HG03558 (cell line): ENCODE results near the gene CHM.
"Not testable (repeated sequence)": the region's sequence is repeated elsewhere in the genome, so short reads cannot be mapped to it uniquely, and the experiment has no call there.

Experiments used
- ATAC-seq: cut with Tn5 transposase; IDR thresholded peaks from one replicate; pipeline ENCODE4 v1.9.1; 2021; ENCODE audit warnings: moderate number of reproducible peaks; ENCODE audit not compliant: unreplicated experiment; ENCODE audit errors: extremely low read depth

The CHM gene, protein sequence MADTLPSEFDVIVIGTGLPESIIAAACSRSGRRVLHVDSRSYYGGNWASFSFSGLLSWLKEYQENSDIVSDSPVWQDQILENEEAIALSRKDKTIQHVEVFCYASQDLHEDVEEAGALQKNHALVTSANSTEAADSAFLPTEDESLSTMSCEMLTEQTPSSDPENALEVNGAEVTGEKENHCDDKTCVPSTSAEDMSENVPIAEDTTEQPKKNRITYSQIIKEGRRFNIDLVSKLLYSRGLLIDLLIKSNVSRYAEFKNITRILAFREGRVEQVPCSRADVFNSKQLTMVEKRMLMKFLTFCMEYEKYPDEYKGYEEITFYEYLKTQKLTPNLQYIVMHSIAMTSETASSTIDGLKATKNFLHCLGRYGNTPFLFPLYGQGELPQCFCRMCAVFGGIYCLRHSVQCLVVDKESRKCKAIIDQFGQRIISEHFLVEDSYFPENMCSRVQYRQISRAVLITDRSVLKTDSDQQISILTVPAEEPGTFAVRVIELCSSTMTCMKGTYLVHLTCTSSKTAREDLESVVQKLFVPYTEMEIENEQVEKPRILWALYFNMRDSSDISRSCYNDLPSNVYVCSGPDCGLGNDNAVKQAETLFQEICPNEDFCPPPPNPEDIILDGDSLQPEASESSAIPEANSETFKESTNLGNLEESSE

DNA sequence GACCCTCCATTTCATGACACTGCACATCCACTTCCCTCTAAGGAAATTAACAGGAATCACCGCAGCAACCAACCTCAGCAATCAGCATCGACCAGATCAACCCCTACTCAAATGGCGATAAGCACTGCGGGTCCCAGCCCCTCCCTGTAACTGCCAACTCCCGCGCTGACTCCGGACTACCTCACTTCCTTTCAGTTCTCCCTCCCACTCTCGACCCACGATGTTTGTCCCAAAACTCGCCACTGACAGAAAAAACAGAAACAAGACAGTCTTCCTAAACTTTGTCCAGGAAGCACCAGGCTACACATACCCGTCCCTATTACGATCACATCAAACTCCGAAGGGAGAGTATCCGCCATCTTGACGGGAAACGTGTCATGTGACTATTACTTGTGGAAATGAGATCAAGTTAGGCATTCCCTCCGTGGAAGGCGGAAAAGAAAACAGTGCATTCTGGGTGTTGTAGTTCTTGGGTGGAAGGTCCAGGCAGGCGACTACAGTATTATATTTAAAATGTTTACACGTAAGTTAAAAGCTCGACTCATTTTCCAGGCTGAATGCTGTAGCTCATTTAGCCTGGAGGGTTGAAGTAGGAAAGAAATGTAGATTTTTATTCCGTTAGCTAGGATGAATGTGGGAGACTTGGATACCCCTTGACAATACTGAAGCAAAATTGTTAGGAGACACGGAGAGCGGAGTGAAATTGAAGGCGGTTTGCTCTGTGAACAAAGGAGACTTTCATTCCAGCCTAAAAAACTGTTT is at the start of gene CHM:
Gene CHM (minus strand): TSS at position 385 of the 762 bp plus-strand sequence. CDS start 26 bp downstream, at position 359.
- peak; percentile 97 for ATAC-seq

DNA sequence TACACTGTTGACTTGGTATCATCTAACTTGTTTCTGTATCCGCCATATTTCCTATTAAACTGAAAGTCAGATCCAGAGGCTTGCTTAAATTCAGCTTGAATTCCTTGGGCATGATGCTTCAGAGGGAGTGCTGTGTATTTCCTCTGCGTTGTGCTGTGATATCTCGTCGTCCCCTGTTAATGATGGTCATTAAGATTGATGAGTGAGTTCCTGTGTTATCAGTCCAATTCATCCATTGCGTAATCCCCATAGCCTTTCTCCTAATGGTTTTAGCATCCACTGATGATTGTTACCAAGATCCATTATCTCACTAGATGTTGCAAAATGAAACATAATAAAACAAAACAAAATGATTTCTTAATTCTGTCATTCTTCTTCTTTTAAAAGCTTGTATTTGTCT is 31.3 kb upstream of the CHM start:
- no peak for ATAC-seq

DNA sequence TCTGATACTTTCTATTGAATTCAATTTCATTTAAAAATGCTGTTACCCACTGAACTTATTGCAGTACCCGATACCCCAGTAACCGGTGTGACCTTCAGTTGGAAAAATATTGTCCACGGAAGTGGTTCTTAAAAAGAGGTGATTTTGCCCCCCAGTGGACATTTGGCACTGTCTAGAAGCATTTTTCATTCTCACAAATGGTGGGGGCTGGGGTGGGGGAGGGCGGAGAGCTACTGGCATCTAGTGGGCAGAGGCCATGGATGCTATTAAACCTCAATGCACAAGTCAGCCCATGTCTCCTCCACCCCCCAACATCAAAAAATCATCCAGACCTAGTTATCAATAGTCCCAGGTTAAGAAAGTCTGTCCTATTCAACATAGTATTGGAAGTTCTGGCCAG is 19.6 kb upstream of the CHM start:
- no peak for ATAC-seq

DNA sequence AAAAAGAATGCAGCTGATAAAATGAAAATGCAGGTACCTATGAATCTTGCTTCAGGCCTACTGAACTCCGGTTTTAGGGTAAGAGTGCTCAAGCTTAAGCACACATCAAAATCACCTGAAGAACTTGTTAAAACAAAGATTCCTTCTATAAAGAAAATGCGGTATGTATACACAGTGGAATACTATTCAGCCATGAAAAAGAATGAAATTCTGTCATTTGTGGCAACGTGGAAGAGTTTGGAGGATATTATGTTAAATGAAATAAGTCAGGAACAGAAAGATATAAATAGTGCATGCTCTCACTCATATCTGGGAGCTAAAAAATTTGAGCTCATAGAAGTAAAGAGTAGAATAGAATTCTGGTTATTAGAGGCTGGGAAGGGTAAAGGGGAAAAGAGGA is 14.0 kb upstream of the CHM start:
- no peak for ATAC-seq

DNA sequence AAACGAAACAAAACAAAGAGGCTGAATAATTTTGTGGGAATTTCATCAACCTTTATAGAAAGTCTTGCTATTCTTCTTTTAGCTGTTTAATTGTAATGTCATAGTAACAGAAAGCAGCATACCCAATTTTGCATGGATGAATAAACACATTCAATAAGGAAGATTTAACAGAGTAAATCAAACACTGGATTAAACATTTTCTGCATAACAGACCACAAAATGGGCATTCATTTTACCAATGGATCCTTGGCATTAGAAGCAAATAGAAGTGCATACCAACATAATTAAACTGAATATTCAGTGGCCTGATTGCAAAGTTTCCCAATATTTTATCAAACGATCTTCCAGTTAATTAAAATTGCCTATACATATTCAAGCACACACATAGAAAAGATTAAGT is 4.4 kb upstream of the CHM start:
- ATAC-seq = no peak

DNA sequence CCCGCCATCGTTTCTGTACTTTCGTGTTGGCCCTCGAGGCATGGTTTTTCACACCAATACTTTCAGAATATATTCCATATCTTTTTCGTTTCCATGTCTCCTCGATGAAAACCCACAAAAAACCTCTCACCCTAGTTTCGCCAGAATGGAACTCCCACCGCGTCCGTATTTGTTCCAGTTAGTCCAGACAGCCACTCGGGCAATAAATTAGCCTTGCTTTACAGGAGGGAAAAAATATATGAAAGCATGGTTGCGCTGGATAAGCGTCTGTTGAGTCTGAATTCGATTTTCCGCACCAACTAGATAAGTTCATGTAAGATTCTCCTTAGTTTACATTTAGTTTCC is 550 bp upstream of the CHM start:
- no peak for ATAC-seq

DNA sequence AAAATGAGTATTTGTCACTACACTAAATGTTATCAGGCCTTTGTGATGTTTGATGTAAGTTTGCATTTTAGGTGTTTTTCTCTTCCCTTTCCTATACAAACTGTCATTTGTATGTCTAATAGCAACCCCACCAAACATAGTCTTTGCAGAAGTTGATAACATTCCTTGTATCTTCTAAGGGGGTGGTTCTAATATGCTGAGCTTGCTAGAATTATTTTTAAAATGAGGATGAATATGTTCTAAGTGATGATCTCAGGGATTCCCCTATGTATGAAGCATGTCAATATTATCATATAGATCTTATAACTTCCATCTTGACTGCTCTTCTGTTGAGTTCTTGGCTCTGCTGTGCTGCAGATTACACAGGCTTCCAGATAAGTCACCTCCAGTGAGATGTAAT is 3.1 kb downstream of the CHM start:
- no peak for ATAC-seq

DNA sequence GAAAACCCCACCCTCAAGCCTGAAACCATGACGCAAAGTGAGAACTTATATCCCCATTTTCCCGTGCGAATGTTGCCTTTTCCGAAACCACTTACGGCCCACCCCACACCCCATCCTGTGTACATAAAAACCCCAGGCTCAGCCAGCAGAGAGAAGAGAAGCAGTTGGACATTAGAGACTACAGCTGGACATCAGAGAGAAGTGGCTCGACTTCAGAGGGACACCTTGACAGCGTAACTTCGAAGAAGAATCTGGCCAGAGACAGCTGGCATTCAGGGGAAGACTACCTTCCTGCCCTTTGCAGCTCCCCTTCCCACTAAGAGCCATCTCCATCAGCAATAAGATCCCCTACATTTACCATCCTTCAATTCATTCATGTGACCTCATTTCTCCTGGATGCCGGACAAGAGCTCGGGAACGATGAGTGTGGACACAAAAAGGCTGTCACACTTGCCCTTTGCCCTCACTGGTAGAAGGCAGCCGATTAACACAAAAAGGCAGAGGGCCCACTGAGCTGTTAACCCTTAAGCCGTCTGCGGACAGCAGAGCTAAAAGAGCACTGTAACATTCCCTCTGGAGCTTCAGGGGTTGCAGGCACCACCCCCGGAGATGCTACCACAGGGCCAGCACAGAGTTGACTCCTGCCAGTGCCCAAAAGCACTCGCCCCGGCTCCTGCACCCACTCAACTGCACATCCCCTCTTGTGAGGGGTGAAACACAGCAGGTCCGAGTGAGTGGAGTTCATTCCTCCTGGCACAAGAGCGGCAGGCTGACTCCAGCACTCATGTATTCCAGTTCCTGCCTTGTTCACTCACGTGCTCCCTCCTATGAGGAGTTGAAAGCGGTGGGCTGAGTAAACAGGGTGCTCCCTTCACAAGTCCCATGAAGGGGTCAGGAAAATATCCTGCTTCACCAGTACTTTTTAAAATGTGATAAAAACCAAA is 7.5 kb downstream of the CHM start:
- no peak for ATAC-seq

DNA sequence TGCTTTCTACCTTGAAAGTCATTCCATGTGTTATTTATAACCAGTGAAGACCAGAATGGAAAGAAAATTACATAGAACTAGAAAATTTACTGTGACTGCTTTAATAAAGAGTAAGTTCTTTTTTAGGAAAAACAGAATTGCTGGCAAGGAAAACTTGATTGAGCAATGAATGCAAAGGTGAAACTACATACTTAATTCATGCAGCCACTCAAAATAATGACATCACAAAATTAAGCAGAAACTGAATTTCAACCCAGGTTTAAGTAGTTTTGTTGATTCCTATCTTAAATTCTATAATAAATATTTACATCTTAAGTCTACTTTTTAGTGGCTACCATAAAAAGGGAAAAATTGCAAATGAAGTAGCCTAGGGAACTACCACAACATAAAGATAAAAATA is 14.0 kb downstream of the CHM start:
- no peak for ATAC-seq

DNA sequence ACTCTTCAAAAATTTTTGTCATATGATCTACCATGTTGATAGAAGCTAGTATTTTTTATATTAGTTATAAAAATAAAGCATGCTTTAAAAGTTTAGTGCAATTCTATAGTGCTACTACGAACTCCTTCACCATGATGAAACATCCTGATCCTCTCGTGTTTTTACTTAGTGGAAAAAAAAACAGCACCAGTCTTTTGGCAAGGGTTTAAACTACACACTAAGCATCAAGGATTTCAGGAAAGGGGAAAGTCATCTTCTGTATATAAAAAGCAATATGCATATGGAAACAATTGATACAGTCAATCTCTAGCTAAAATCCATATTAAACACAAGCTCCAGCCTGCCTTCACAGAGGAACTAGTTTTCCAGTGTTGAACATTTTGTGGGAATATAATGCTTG is 18.7 kb downstream of the CHM start:
- no peak for ATAC-seq

DNA sequence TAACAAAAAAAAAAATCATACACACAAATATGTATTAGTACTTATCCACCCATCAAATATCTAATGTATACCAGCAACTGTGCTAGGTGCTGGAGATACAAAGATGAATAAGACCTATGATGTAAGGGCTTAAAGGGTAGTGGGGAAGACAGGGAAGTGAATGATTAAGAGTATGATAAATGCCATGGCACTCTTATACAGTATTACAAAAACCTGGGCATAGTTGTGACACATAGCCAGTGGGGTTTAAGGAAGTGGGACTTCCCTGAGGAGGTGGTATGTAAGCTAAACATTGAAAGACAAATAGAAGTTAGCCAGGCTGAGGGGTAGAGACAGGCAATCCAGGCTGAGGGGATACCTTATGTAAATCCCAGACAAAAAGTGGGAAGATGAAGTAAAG is 23.5 kb downstream of the CHM start:
- ATAC-seq = no peak

DNA sequence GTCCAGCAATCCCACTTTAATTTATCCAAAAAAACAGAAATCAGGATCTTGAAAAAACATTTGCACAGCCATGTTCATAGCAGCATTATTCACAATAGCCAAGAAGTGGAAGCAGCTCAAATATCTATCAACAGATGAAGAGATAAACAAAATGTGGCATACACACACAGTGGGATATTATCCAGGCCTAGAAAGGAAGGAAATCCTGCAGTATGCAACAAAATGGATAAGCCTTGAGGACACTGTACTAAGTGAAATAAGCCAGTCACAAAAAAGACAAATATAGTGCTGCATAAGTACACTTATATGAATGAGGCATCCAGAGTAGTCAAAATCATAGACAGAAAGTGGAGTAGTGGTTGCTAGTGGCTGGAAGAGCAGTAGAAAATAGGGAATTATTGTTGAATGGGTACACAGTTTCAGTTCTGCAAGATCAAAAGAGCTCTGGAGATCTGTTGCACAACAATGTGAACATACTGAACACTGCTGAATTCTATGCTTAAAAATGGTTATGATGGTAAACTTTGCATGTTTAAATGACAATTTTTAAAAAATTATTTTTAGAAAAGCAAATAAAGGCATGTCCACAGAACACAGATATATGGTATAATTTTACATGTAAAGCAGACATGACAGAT is 25.6 kb downstream of the CHM start:
- no peak for ATAC-seq

DNA sequence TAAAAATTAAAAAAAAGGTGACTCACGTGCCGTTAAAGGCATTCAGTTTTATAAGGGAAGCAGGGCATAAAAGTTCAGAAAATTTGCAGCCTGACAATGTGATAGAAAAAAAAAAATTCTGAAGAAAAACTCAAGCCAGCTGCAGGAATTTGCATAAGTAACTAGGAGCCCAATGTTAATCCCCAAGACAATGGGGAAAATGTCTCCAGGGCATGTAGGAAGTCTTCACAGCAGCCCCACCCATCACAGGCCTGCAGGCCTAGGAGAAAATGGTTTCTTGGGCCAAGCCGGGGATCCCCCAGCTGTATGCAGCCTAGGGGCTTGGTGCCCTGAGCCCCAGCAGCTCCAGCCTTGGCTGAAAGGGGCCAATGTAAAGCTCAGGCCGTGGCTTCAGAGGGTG is 31.2 kb downstream of the CHM start:
- no peak for ATAC-seq

DNA sequence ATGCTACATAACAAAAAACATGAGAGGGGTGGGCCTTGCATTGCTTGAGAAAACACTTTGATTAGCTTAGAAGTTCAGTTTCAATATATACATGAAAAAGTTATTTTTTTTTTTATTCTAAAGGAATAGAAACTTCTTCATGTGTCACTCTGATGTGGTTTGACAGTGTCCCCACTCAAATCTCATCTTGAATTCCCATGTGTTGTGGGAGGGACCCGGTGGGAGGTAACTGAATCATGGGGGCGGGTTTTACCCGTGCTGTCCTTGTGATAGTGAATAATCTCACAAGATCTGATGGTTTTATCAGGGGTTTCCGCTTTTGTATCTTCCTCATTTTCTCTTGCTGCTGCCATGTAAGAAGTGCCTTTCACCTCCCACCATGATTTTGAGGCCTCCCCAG is 32.4 kb downstream of the CHM start:
- not testable (repeated sequence) for ATAC-seq

DNA sequence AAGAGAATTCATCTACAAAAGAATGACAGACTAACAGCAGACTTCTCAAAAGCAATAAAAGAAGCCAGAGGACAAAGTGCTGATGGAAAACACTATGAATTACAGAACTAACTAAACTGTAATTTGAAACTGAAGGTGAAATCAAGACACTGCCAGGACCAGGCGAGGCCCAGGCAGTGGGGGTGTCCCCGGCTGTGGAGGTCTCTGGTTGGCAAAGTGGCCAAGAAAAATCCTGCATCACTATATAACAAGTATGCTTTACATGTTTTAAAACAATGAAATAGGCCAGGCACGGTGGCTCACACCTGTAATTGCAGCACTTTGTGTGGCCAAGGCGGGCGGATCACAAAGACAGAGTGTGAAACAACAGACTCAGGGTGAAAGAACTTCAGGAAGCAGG is 32.9 kb downstream of the CHM start:
- ATAC-seq = no peak

DNA sequence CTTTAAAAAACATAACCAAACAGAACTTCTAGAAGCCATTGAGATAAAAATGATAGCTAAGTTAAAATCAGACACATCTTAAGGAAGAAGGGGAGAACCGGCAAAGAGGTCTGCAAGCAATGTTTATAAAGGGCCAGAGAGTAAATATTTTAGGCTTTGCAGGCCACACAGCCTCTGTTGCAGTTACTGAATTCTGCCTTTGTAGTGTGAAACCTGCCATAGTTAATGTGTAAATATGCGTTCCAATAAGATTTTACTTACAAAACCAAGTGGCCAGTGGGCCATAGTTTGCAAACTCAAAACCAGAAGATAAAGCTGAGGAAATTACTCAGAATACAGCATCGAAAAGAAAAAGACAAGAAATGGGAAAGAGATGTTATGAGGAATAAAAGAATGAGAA is 33.6 kb downstream of the CHM start:
- no peak for ATAC-seq

DNA sequence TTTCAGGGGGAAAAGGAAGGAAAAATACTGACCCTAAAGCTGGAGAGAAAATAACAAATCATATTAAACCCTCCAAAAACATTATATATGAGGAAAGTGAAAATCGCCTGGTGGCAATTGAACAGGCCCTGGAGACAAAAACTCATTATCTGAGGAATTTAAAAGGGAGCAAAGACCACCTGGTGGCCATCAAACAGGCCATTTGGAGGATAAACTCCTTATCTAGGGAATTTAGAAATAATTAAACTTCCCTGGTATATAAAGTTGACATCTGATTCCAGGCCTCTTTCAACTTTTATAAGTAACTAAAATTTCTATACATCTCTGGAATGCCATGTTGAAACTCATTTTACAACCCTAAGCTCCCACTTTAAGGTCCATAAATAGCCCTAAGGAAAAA is 35.2 kb downstream of the CHM start:
- no peak for ATAC-seq

DNA sequence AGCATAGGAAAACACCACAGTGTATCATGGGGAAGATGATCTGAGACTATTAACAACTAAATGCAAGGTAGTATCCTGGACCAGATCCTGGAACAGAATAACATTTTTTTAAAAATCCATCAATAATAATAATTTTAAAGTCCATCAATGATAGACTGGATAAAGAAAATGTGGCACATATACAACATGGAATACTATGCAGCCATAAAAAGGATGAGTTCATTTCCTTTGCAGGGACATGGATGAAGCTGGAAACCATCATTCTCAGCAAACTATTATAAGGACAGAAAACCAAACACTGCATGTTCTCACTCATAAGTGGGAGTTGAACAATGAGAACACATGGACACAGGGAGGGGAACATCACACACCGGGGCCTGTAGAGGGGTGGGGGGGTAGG is 37.6 kb downstream of the CHM start:
- not testable (repeated sequence) for ATAC-seq

DNA sequence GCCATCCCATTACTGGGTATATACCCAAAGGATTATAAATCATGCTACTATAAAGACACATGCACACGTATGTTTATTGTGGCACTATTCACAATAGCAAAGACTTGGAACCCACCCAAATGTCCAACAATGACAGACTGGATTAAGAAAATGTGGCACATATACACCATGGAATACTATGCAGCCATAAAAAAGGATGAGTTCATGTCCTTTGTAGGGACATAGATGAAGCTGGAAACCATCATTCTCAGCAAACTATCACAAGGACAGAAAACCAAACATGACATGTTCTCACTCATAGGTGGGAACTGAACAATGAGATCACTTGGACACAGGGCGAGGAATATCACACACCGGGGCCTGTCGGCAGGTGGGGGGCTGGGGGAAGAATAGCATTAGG is 39.5 kb downstream of the CHM start:
- not testable (repeated sequence) for ATAC-seq
